K562 (cell line): ENCODE measurements around the gene NHS. TPM values are rescaled to one million over a fixed set of nuclear protein-coding genes. Genes with fewer than 3 reads are reported as not detected.

ENCODE experiments used
- ATAC-seq: fragments of 200-7000 bp; cut with Tn5 transposase; 3 replicates; pipeline ENCODE4 v1.9.1; 2020; ENCODE audit warnings: moderate library complexity
- BruUV-seq: library from RNA; stranded (reverse); fragments of 400-500 nt; replicated peaks from 2 replicates; lab custom pipeline; 2021; lab: Mats Ljungman, UMichigan
- CTCF ChIA-PET: fragments of 300-600 bp; formaldehyde crosslinking; extraction: SDS; loops from one replicate; lab custom pipeline; 2021; ENCODE audit warnings: low intra/inter-chr PET ratio; lab: Yijun Ruan, JAX
- POLR2A ChIA-PET: fragments of 300-600, 350-650 bp; sonication (Branson Sonifier 250); formaldehyde crosslinking; extraction: SDS; loops from one replicate; lab custom pipeline; 2021; ENCODE audit warnings: antibody characterized with exemption, inconsistent platforms; lab: Yijun Ruan, JAX
- DNase-seq, 4 experiments: peaks; one replicate each; pipeline versions ENCODE4 v3.0.0 to v3.0.0-alpha.2; 2011 to 2018; ENCODE audit warnings: low spot score in 3 of 4, mixed read lengths in 3 of 4; ENCODE audit errors: extremely low read depth in 1 of 4
- FAIRE-seq: peaks from 2 replicates; lab custom pipeline; 2011; peaks lifted over from hg19 to GRCh38; lab: Jason Lieb, UNC
- H2AFZ ChIP-seq: 2 replicates; pipeline ENCODE4 v1.6.0; 2011; ENCODE audit warnings: low read depth, low read length, control low read depth, inconsistent platforms
- H3K27ac ChIP-seq: fragments of 200-600 bp; 3 replicates; pipeline ENCODE4 v1.8.0; 2011; ENCODE audit warnings: low read depth, mild to moderate bottlenecking, control low read depth, inconsistent platforms, low read length, moderate library complexity, mixed read lengths; ENCODE audit errors: extremely low read depth
- H3K27me3 ChIP-seq, 2 experiments: fragments of 300-600 bp in 1 of 2; 2 replicates in 1 of 2; 3 replicates in 1 of 2; pipeline versions ENCODE4 v1.6.0 to v1.8.0; 2011; ENCODE audit warnings: inconsistent platforms in 2 of 2, low read length in 2 of 2, mild to moderate bottlenecking in 1 of 2, mixed read lengths in 1 of 2, moderate library complexity in 1 of 2; ENCODE audit not compliant: control insufficient read depth in 2 of 2, insufficient read depth in 2 of 2
- H3K36me3 ChIP-seq: fragments of 300-600 bp; 3 replicates; pipeline ENCODE4 v1.8.0; 2011; ENCODE audit warnings: mild to moderate bottlenecking, low read length, inconsistent platforms; ENCODE audit not compliant: control insufficient read depth, insufficient read depth
- H3K4me1 ChIP-seq, 2 experiments: fragments of 200-600 bp in 1 of 2; replicated peaks in 1 of 2; 2 replicates in 1 of 2; 3 replicates in 1 of 2; pipeline versions ENCODE4 v1.5.1 to v1.8.0; 2011; ENCODE audit warnings: inconsistent platforms in 2 of 2, low read length in 2 of 2, mild to moderate bottlenecking in 1 of 2, mixed read lengths in 1 of 2, moderate library complexity in 1 of 2; ENCODE audit not compliant: control insufficient read depth in 2 of 2, insufficient read depth in 2 of 2
- H3K4me2 ChIP-seq: 2 replicates; pipeline ENCODE4 v1.6.1; 2011; ENCODE audit warnings: low read length, control low read depth, inconsistent platforms, mixed read lengths; ENCODE audit not compliant: insufficient read depth
- H3K4me3 ChIP-seq: fragments of 200-600 bp; sonication (generic), shearing (Covaris generic); 2 replicates; pipeline ENCODE4 v1.5.1; 2016; ENCODE audit warnings: control low read depth, inconsistent platforms
- H3K79me2 ChIP-seq: fragments of 200-600 bp; 3 replicates; pipeline ENCODE4 v1.8.0; 2011; ENCODE audit warnings: low read length, inconsistent platforms; ENCODE audit not compliant: control insufficient read depth, insufficient read depth
- H3K9ac ChIP-seq, 2 experiments: 2 replicates each; pipeline versions ENCODE4 v1.6.0 to v1.6.1; 2011; ENCODE audit warnings: low read depth in 2 of 2, low read length in 2 of 2, control low read depth in 1 of 2, inconsistent platforms in 1 of 2, mild to moderate bottlenecking in 1 of 2, mixed read lengths in 1 of 2; ENCODE audit not compliant: insufficient read depth in 1 of 2
- H3K9me1 ChIP-seq: one replicate; pipeline ENCODE4 v1.6.0; 2011; ENCODE audit warnings: inconsistent platforms, mild to moderate bottlenecking, low read length, moderate library complexity; ENCODE audit not compliant: control insufficient read depth, insufficient read depth
- H3K9me3 ChIP-seq: replicated peaks from 2 replicates; pipeline ENCODE4 v1.5.1; 2011; ENCODE audit warnings: low read depth, low read length, inconsistent platforms; ENCODE audit not compliant: control insufficient read depth, insufficient read depth
- H4K20me1 ChIP-seq: replicated peaks from 2 replicates; pipeline ENCODE4 v1.6.1; 2011; ENCODE audit warnings: low read length, inconsistent platforms, mixed read lengths; ENCODE audit not compliant: control insufficient read depth, insufficient read depth
- C11orf30 ChIP-seq: fragments of 450-650 bp; IDR thresholded peaks from 2 replicates; pipeline ENCODE4 v1.6.1; 2016; ENCODE audit warnings: low read depth, mild to moderate bottlenecking
- HBP1 ChIP-seq: fragments of 450-650 bp; formaldehyde crosslinking; IDR thresholded peaks from 2 replicates; pipeline ENCODE4 v1.4.0; 2022; ENCODE audit warnings: missing genetic modification characterization
- HIVEP1 ChIP-seq: fragments of 250-450 bp; sonication (Bioruptor Pico); IDR thresholded peaks from 2 replicates; pipeline ENCODE4 v1.4.0; 2020; ENCODE audit warnings: mild to moderate bottlenecking
- L3MBTL2 ChIP-seq: fragments of 450-650 bp; IDR thresholded peaks from 2 replicates; pipeline ENCODE4 v1.6.1; 2016; ENCODE audit warnings: mild to moderate bottlenecking, moderate library complexity
- LARP7 ChIP-seq: fragments of 450-650 bp; IDR thresholded peaks from 2 replicates; pipeline ENCODE4 v1.6.1; 2016
- MECOM ChIP-seq: fragments of 250-450 bp; sonication (Bioruptor Pico); IDR thresholded peaks from 2 replicates; pipeline ENCODE4 v1.8.0; 2022; ENCODE audit warnings: inconsistent platforms
- MEF2A ChIP-seq: IDR thresholded peaks from 2 replicates; pipeline ENCODE4 v1.6.1; 2011; ENCODE audit warnings: low read depth, mild to moderate bottlenecking, low read length, moderate library complexity; ENCODE audit not compliant: control insufficient read depth
- MLLT1 ChIP-seq, 2 experiments: fragments of 450-650 bp; IDR thresholded peaks; 2 replicates each; pipeline ENCODE4 v1.6.1; 2016
- POLR2B ChIP-seq: fragments of 450-650 bp; IDR thresholded peaks from 2 replicates; pipeline ENCODE4 v1.6.1; 2018; ENCODE audit warnings: low read depth; ENCODE audit not compliant: partially characterized antibody
- SRSF1 ChIP-seq: fragments of 200-400 bp; formaldehyde crosslinking; IDR thresholded peaks from 2 replicates; pipeline ENCODE4 v1.6.1; 2017; ENCODE audit warnings: mild to moderate bottlenecking, low read depth, low read length, moderate library complexity
- TAF15 ChIP-seq: fragments of 200-400 bp; formaldehyde crosslinking; IDR thresholded peaks from 2 replicates; pipeline ENCODE4 v1.6.1; 2017; ENCODE audit warnings: mild to moderate bottlenecking, low read depth, low read length, moderate library complexity
- YY1 ChIP-seq, 3 experiments: IDR thresholded peaks; 2 replicates each; pipeline ENCODE4 v1.6.1; 2011; ENCODE audit warnings: low read length in 2 of 3, mild to moderate bottlenecking in 2 of 3, moderate library complexity in 2 of 3, borderline replicate concordance in 1 of 3, control low read depth in 1 of 3, low read depth in 1 of 3; ENCODE audit not compliant: insufficient read depth in 3 of 3, insufficient replicate concordance in 2 of 3, control insufficient read depth in 1 of 3, insufficient read length in 1 of 3; ENCODE audit errors: extremely low read depth in 1 of 3
- ZBED1 ChIP-seq: IDR thresholded peaks from 2 replicates; pipeline ENCODE4 v1.6.1; 2014
- ZNF224 ChIP-seq: sonication (generic); formaldehyde crosslinking; IDR thresholded peaks from 2 replicates; pipeline ENCODE4 v1.8.0; 2022; ENCODE audit warnings: mild to moderate bottlenecking, missing genetic modification reagents
- ZNF77 ChIP-seq: fragments of 250-450 bp; sonication (Bioruptor Pico); IDR thresholded peaks from 2 replicates; pipeline ENCODE4 v1.5.0; 2020
- WGBS: fragments of 100-300 bp; shearing (Covaris generic); methylation state at CpG from one replicate; pipeline ENCODE4 v1.1.6; 2016; ENCODE audit warnings: low coverage, mixed read lengths; ENCODE audit not compliant: insufficient coverage; ENCODE audit errors: missing lambda C conversion rate; 5-methylcytosine and 5-hydroxymethylcytosine counted together
- in situ Hi-C: fragments of 300-500 bp; cut with MboI; formaldehyde crosslinking; loops from 4 replicates; pipeline ENCODE4 v1.15.0; 2018; ENCODE audit warnings: inconsistent platforms, mixed read lengths
- intact Hi-C: fragments of 100-400 bp; cut with micrococcal nuclease; formaldehyde crosslinking; loops from 2 replicates; pipeline ENCODE4 v1.14.2; 2022
- polyA plus RNA-seq, 8 experiments: library from polyadenylated mRNA; depleted of rRNA in 4 of 8; stranded (reverse) in 5 of 8; unstranded in 3 of 8; fragments of >200 nt; fragmentation: Nextera tagmentation in 2 of 8; fragmentation: Illumina TruSeq in 1 of 8; extraction: Ambion mirVana in 2 of 8; extraction: Trizol in 1 of 8; gene quantifications; 2 replicates each; pipeline versions ENCODE4 v1.2.1 to v1.2.3, GENCODE V29; 2011 to 2014; ENCODE audit warnings: inconsistent platforms in 1 of 8, missing spikeins in 1 of 8
- total RNA-seq, 7 experiments: library from RNA; depleted of rRNA in 6 of 7; stranded (reverse); fragments of >200 nt in 6 of 7; fragmentation: Illumina TruSeq in 2 of 7; extraction: Trizol in 2 of 7; gene quantifications; 2 replicates each; pipeline versions ENCODE4 v1.2.1 to v1.2.3, GENCODE V29; 2011 to 2021; ENCODE audit warnings: low replicate concordance in 1 of 7
- TF ChIP-seq, protein P1 (sequence below): fragments of 450-650 bp; IDR thresholded peaks from 2 replicates; pipeline ENCODE4 v1.6.1; 2017; ENCODE audit warnings: mild to moderate bottlenecking, moderate library complexity
- TF ChIP-seq, protein P2 (sequence below): fragments of 250-450 bp; sonication (Bioruptor Pico); IDR thresholded peaks from 2 replicates; pipeline ENCODE4 v1.4.0; 2020; ENCODE audit warnings: mild to moderate bottlenecking, moderate library complexity, borderline replicate concordance

NHS gene
- total and polyA plus RNA-seq, 9 of the 15 experiments (the other 6 are each of a cell fraction or from before 2014, with no cell fraction given), result 0.02 TPM; not detected in 8

DNA sequence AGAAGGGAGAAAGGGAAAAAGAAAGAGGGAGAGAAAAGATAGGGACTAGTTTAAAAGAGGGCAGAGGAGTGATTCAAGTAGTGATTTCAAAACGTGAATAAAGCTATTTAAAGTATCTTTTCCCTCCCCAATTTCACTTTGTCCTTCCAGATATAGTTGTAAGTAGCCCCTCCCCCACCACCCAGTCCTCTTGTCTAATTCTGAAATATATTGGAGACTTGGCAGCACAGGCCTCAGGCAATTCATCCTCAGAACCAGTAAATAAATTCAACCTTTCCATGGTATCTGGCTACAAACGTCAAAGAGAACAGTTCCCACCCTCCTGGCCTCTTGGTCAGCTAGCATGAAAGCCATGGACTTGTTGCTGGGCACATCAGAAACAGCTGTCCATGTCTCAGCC lies 192.8 kb downstream of the NHS start:
- Histone ChIP-seq H3K27me3 (no peaks in the 10 kb centered on the region), H3K9ac (no peak overlapping the region), H3K4me1 (no peaks in the 10 kb centered on the region), H3K79me2 (no peaks in the 10 kb centered on the region), H3K4me3 (no peak overlapping the region), H2AFZ (no peak overlapping the region), H3K36me3 (no peaks in the 10 kb centered on the region), H3K9me1 (no peaks in the 10 kb centered on the region), H3K4me2 (no peak overlapping the region), H3K9me3 (no peaks in the 10 kb centered on the region), H3K27ac (no peak overlapping the region), H4K20me1 (no peaks in the 10 kb centered on the region)
- BruUV-seq, result no TSS peak
- intact Hi-C loops (no loop called here), in situ Hi-C loops (no loop called here)
- FAIRE-seq (no peak), ATAC-seq (no peak), DNase-seq (no peak)
- ChIA-PET POLR2A (no interaction called here), CTCF (no interaction called here)
- 0% methylated on average over 2 of the region's 2 CpGs for WGBS
- TF ChIP-seq L3MBTL2, result no peak
- TF ChIP-seq HIVEP1 (CRISPR knock-in tag), result no peak
- TF ChIP-seq MECOM, result no peak
- no peak for TF ChIP-seq TAF15
- no peak for TF ChIP-seq SRSF1
- TF ChIP-seq ZNF224 (CRISPR knock-in tag), result no peak
- TF ChIP-seq C11orf30, result no peak
- no peak for TF ChIP-seq MEF2A
- TF ChIP-seq, protein P1, sequence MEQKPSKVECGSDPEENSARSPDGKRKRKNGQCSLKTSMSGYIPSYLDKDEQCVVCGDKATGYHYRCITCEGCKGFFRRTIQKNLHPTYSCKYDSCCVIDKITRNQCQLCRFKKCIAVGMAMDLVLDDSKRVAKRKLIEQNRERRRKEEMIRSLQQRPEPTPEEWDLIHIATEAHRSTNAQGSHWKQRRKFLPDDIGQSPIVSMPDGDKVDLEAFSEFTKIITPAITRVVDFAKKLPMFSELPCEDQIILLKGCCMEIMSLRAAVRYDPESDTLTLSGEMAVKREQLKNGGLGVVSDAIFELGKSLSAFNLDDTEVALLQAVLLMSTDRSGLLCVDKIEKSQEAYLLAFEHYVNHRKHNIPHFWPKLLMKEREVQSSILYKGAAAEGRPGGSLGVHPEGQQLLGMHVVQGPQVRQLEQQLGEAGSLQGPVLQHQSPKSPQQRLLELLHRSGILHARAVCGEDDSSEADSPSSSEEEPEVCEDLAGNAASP, result no peak
- no peak for TF ChIP-seq ZNF77
- no peak for TF ChIP-seq MLLT1 (IDR thresholded peaks at IDR 0.05)
- TF ChIP-seq POLR2B, result no peak
- TF ChIP-seq LARP7, result no peak
- no peak for TF ChIP-seq YY1 (IDR thresholded peaks at IDR 0.05; ENCODE audit: borderline replicate concordance in 1 of 3, control insufficient read depth in 1 of 3, extremely low read depth in 1 of 3, insufficient read depth in 3 of 3, insufficient read length in 1 of 3, insufficient replicate concordance in 2 of 3, low read depth in 1 of 3, low read length in 2 of 3)
- no peak for TF ChIP-seq HBP1 (CRISPR knock-in tag)
- no peak for TF ChIP-seq ZBED1
- TF ChIP-seq, protein P2, sequence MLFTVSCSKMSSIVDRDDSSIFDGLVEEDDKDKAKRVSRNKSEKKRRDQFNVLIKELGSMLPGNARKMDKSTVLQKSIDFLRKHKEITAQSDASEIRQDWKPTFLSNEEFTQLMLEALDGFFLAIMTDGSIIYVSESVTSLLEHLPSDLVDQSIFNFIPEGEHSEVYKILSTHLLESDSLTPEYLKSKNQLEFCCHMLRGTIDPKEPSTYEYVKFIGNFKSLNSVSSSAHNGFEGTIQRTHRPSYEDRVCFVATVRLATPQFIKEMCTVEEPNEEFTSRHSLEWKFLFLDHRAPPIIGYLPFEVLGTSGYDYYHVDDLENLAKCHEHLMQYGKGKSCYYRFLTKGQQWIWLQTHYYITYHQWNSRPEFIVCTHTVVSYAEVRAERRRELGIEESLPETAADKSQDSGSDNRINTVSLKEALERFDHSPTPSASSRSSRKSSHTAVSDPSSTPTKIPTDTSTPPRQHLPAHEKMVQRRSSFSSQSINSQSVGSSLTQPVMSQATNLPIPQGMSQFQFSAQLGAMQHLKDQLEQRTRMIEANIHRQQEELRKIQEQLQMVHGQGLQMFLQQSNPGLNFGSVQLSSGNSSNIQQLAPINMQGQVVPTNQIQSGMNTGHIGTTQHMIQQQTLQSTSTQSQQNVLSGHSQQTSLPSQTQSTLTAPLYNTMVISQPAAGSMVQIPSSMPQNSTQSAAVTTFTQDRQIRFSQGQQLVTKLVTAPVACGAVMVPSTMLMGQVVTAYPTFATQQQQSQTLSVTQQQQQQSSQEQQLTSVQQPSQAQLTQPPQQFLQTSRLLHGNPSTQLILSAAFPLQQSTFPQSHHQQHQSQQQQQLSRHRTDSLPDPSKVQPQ (CRISPR knock-in tag), result no peak
